Keratinocyte (primary cell): Measurements from ENCODE around the gene TMEM14B. TPM values are rescaled to one million over a fixed set of nuclear protein-coding genes. Genes with fewer than 3 reads are reported as not detected.

Experiments used
- DNase-seq: peaks from one replicate; pipeline ENCODE4 v3.0.0-alpha.2; 2011; ENCODE audit warnings: low read depth, missing footprints, low spot score
- FAIRE-seq: peaks from 2 replicates; lab custom pipeline; 2011; peaks lifted over from hg19 to GRCh38; lab: Jason Lieb, UNC
- H2AFZ ChIP-seq: 2 replicates; pipeline ENCODE4 v1.6.0; 2012; ENCODE audit warnings: low read length, control low read depth, inconsistent platforms; ENCODE audit not compliant: control insufficient read depth
- H3K27ac ChIP-seq: 2 replicates; pipeline ENCODE4 v1.5.1; 2011; ENCODE audit warnings: low read length; ENCODE audit not compliant: control insufficient read depth, insufficient read depth
- H3K27me3 ChIP-seq: 3 replicates; pipeline ENCODE4 v1.6.0; 2011; ENCODE audit warnings: low read length; ENCODE audit not compliant: control insufficient read depth, insufficient read depth; ENCODE audit errors: extremely low read depth
- H3K36me3 ChIP-seq, 2 experiments: 2 replicates in 1 of 2; 3 replicates in 1 of 2; pipeline ENCODE4 v1.5.1; 2011; ENCODE audit warnings: low read length in 2 of 2, mild to moderate bottlenecking in 1 of 2; ENCODE audit not compliant: control insufficient read depth in 2 of 2, insufficient read depth in 2 of 2; ENCODE audit errors: extremely low read depth in 1 of 2
- H3K4me1 ChIP-seq: 3 replicates; pipeline ENCODE4 v1.5.1; 2011; ENCODE audit warnings: low read length; ENCODE audit not compliant: control insufficient read depth, insufficient read depth; ENCODE audit errors: extremely low read depth
- H3K4me2 ChIP-seq: 3 replicates; pipeline ENCODE4 v1.6.0; 2011; ENCODE audit warnings: low read depth, low read length; ENCODE audit not compliant: control insufficient read depth, insufficient read depth; ENCODE audit errors: extremely low read depth
- H3K4me3 ChIP-seq, 3 experiments: fragments of 200-600 bp in 1 of 3; sonication (generic) in 1 of 3; 2 replicates in 2 of 3; 3 replicates in 1 of 3; pipeline ENCODE4 v1.5.1; 2011 to 2016; ENCODE audit warnings: low read length in 3 of 3, mild to moderate bottlenecking in 3 of 3, control low read depth in 2 of 3, inconsistent platforms in 1 of 3, low read depth in 1 of 3, mixed read lengths in 1 of 3, mixed run types in 1 of 3, moderate library complexity in 1 of 3; ENCODE audit not compliant: control insufficient read depth in 2 of 3, insufficient read depth in 2 of 3; ENCODE audit errors: extremely low read depth in 1 of 3
- H3K79me2 ChIP-seq: 2 replicates; pipeline ENCODE4 v1.6.0; 2012; ENCODE audit warnings: low read length; ENCODE audit not compliant: control insufficient read depth, insufficient read depth
- H3K9ac ChIP-seq: 3 replicates; pipeline ENCODE4 v1.6.0; 2011; ENCODE audit warnings: low read length; ENCODE audit not compliant: control insufficient read depth, insufficient read depth; ENCODE audit errors: extremely low read depth
- H3K9me1 ChIP-seq: 3 replicates; pipeline ENCODE4 v1.6.0; 2011; ENCODE audit warnings: low read length; ENCODE audit not compliant: control insufficient read depth, insufficient read depth; ENCODE audit errors: extremely low read depth
- H3K9me3 ChIP-seq: 2 replicates; pipeline ENCODE4 v1.5.1; 2012; ENCODE audit warnings: low read depth, low read length; ENCODE audit not compliant: control insufficient read depth
- H4K20me1 ChIP-seq: 3 replicates; pipeline ENCODE4 v1.6.0; 2011; ENCODE audit warnings: low read length; ENCODE audit not compliant: control insufficient read depth, insufficient read depth; ENCODE audit errors: extremely low read depth
- EZH2 ChIP-seq: IDR thresholded peaks from one replicate; pipeline ENCODE4 v1.6.1; 2012; ENCODE audit warnings: inconsistent platforms, mild to moderate bottlenecking, low read length, moderate library complexity
- dilution Hi-C: fragments of 300-500 bp; cut with MboI; formaldehyde crosslinking; loops from one replicate; pipeline ENCODE4 v1.7.0; 2020; ENCODE audit warnings: low sequenced_read_pairs; ENCODE audit not compliant: extremely low pct_ligation_motif_present
- polyA plus RNA-seq, 5 experiments: library from polyadenylated mRNA; depleted of rRNA in 3 of 5; stranded (reverse) in 3 of 5; stranded (forward) in 1 of 5; unstranded in 1 of 5; fragments of >200 nt; gene quantifications; 1 replicate in 1 of 5; 2 replicates in 3 of 5; 3 replicates in 1 of 5; pipeline versions ENCODE4 v1.2.1 to v1.2.3, GENCODE V29; 2011 to 2012; ENCODE audit warnings: missing spikeins in 2 of 5, low read depth in 1 of 5, low replicate concordance in 1 of 5
- TF ChIP-seq, protein P1 (sequence below), 3 experiments: IDR thresholded peaks in 1 of 3; conservative IDR thresholded peaks in 1 of 3; optimal IDR thresholded peaks in 1 of 3; 2 replicates in 2 of 3; 3 replicates in 1 of 3; pipeline versions ENCODE3 to v1.5.1; 2011; ENCODE audit warnings: low read length in 3 of 3, mild to moderate bottlenecking in 3 of 3, moderate library complexity in 2 of 3, control low read depth in 1 of 3, inconsistent platforms in 1 of 3; ENCODE audit not compliant: insufficient read depth in 2 of 3; ENCODE audit errors: extremely low read depth in 1 of 3

TMEM14B gene
- polyA plus RNA-seq, 1 donor (not counting 4 experiments of a cell fraction or from before 2014, with no cell fraction given): 157 TPM

DNA sequence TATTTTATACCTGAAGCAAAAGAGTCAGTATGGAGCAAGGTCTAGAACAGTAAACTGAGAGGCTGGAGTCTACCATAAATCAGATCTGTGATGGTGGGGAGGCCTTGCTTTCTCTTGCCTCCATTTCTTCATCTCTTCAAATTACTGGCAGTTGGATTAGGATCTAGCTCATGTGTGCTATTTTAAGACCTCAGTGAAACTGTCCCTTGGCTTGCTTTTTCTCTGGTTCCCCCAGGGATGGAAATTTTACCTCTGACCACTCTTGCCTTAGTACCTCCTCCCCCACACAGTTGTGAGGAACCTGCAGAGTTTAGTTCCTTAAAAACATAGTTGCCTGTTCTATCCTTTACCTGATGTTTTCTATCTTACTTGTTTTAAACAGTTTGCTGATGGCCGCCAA lies 8.5 kb downstream of the TMEM14B start:
- no peak overlapping the region for H3K4me2 ChIP-seq
- H4K20me1 ChIP-seq: no peaks in the 10 kb centered on the region
- no peak overlapping the region for H2AFZ ChIP-seq
- H3K9ac ChIP-seq: no peak overlapping the region
- no peaks in the 10 kb centered on the region for H3K9me1 ChIP-seq
- no peaks in the 10 kb centered on the region for H3K9me3 ChIP-seq
- FAIRE-seq (no peak), DNase-seq (no peak)
- H3K4me3 ChIP-seq: no peak overlapping the region
- TF ChIP-seq, protein P1, sequence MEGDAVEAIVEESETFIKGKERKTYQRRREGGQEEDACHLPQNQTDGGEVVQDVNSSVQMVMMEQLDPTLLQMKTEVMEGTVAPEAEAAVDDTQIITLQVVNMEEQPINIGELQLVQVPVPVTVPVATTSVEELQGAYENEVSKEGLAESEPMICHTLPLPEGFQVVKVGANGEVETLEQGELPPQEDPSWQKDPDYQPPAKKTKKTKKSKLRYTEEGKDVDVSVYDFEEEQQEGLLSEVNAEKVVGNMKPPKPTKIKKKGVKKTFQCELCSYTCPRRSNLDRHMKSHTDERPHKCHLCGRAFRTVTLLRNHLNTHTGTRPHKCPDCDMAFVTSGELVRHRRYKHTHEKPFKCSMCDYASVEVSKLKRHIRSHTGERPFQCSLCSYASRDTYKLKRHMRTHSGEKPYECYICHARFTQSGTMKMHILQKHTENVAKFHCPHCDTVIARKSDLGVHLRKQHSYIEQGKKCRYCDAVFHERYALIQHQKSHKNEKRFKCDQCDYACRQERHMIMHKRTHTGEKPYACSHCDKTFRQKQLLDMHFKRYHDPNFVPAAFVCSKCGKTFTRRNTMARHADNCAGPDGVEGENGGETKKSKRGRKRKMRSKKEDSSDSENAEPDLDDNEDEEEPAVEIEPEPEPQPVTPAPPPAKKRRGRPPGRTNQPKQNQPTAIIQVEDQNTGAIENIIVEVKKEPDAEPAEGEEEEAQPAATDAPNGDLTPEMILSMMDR (optimal IDR thresholded peaks at IDR 0.05 in 1 of 3, IDR thresholded peaks at IDR 0.05 in 1 of 3, conservative IDR thresholded peaks at IDR 0.05 in 1 of 3; ENCODE audit: extremely low read depth in 1 of 3, insufficient read depth in 2 of 3, low read length in 3 of 3): no peak
- TF ChIP-seq EZH2: no peak
- H3K27me3 ChIP-seq: no peaks in the 10 kb centered on the region
- H3K4me1 ChIP-seq: peaks cover 30% of the 10 kb centered on the region
- H3K36me3 ChIP-seq: peaks cover 13 to 18% of the 10 kb centered on the region in 2 experiments
- dilution Hi-C loops: no loop called here
- peaks cover 34% of the 10 kb centered on the region for H3K79me2 ChIP-seq
- no peak overlapping the region for H3K27ac ChIP-seq

DNA sequence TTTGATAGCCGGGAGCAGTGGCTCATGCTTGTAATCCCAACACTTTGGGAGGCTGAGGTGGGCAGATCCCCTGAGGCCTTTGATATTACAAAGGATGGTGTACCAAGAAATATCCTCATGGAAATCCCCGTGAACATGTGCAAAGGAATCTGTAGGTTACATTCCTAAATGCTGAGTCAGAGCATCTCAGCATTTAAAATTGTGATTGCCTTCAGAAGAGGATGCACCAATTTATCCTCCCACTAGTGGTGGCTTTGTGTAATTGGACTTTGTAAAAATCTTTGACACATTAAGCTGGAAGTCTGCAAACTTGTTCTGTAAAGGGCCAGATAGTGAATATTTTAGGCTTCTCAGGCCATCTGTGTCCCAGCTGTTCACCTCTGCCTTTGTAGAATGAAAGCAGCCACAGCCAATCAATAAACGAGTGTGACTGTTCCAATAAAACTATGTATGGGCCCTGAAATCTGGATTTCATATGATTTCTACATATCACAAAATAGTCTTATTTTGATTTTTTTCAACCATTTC lies 11.8 kb downstream of the TMEM14B start:
- dilution Hi-C loops: no loop called here
- Histone ChIP-seq H3K9ac (peak overlapping the region; percentile 65), H3K27ac (peak overlapping the region; percentile 89), H3K4me2 (peak overlapping the region; percentile 77), H3K9me3 (no peaks in the 10 kb centered on the region), H3K27me3 (no peaks in the 10 kb centered on the region), H4K20me1 (no peaks in the 10 kb centered on the region), H3K9me1 (no peaks in the 10 kb centered on the region), H2AFZ (no peak overlapping the region), H3K79me2 (peaks cover 9% of the 10 kb centered on the region), H3K4me3 (peak overlapping the region in 2 of 3 experiments; percentile 31 to 58), H3K4me1 (peaks cover 30% of the 10 kb centered on the region), H3K36me3 (peaks cover 2 to 7% of the 10 kb centered on the region in 2 experiments)
- TF ChIP-seq, protein P1 (optimal IDR thresholded peaks at IDR 0.05 in 1 of 3, IDR thresholded peaks at IDR 0.05 in 1 of 3, conservative IDR thresholded peaks at IDR 0.05 in 1 of 3; ENCODE audit: extremely low read depth in 1 of 3, insufficient read depth in 2 of 3, low read length in 3 of 3): peak in 2 of 3 experiments; percentile 57 to 68
- TF ChIP-seq EZH2: no peak
- DNase-seq (peak; percentile 95), FAIRE-seq (peak; percentile 91)
